ENCODE measurements around the gene FAM3A. TPM values are rescaled to one million over a fixed set of nuclear protein-coding genes. Genes with fewer than 3 reads are reported as not detected.

FAM3A gene
- total RNA-seq, 1 experiment from 2014 or later = 15.6 TPM

DNA sequence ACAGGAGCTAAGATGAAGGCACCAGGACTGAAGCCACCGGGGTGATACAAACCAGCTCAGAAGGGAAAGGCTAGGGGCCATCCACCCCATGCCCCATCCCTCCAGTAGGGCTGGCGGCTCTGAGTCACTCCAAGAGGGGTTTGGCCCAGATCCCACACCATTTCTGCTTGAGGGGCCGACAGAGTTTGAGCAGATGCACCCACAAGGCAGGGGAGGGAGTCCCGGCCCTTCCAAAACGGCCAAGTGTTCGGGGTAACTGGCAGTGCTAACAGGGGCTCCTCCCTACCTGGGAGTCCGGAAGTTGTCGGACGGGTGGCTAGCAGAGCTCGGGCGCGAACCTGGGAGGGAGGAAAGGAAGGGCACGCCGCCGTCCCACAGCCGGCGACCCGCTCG lies 26.0 kb downstream of the FAM3A start:
- peak overlapping the region; percentile 74 for H3K9ac ChIP-seq (ENCODE audit: low read length)
- intact Hi-C loops (cut with micrococcal nuclease) = no loop called here
- peak overlapping the region; percentile 83 for H3K4me2 ChIP-seq (ENCODE audit: low read length)
- peaks cover 0 to 4% of the 10 kb centered on the region in 2 experiments; a peak in 1 of 4 replicates for H3K36me3 ChIP-seq (ENCODE audit: control insufficient read depth in 1 of 2, insufficient read depth in 2 of 2, low read length in 2 of 2)
- H4K20me1 ChIP-seq (ENCODE audit: insufficient read depth) = no peaks in the 10 kb centered on the region
- DNase-seq (ENCODE audit: low read depth, low spot score) = no peak
- TSS peak; percentile 81 for BruUV-seq (replicated peaks)
- H3K9me2 ChIP-seq (ENCODE audit: insufficient read depth) = no peaks in the 10 kb centered on the region
- ChIA-PET CTCF (interaction anchor here (2.4 kb wide), 1 partner anchor 117 kb away, joined by 6 read pairs; no protein-coding TSS in a partner anchor), RAD21 (ENCODE audit: low non-redundant PET in 1 of 2, low total read pairs in 2 of 2, uncharacterized antibody in 2 of 2, unreplicated experiment in 2 of 2) (no interaction called here), POLR2A (interaction anchor here (0.9 to 1.8 kb wide), 7 partner anchors 9 to 119 kb away, joined by 3 to 12 read pairs (median 4); partner anchors contain the start of genes PLXNA3 and RPL10)
- peaks cover 12% of the 10 kb centered on the region for H3K79me2 ChIP-seq (ENCODE audit: insufficient read depth, low read length)
- H3K4me3 ChIP-seq (replicated peaks in 1 of 2; ENCODE audit: low read depth in 1 of 2, low read length in 2 of 2) = peak overlapping the region; percentile 61 to 68
- H3K4me1 ChIP-seq (ENCODE audit: control insufficient read depth in 1 of 2, insufficient read depth in 2 of 2, low read length in 2 of 2) = peaks cover 4 to 27% of the 10 kb centered on the region in 2 experiments; a peak in 2 of 4 replicates
- ATAC-seq = peak; percentile 18
- TF ChIP-seq ZNF274 (IDR thresholded peaks at IDR 0.05; ENCODE audit: low read depth, low read length) (no peak), CBX3 (IDR thresholded peaks at IDR 0.05; ENCODE audit: low read depth) (no peak), SRF (IDR thresholded peaks at IDR 0.05; ENCODE audit: low read depth) (no peak), ZFX (IDR thresholded peaks at IDR 0.05) (no peak), POLR2AphosphoS5 (IDR thresholded peaks at IDR 0.05; ENCODE audit: low read depth, low read length) (no peak), POLR2A (IDR thresholded peaks at IDR 0.05; ENCODE audit: borderline replicate concordance, extremely low read depth, insufficient read depth, insufficient read length) (no peak), EZH2phosphoT487 (IDR thresholded peaks at IDR 0.05; ENCODE audit: borderline replicate concordance) (no peak), ELF1 (IDR thresholded peaks at IDR 0.05; ENCODE audit: borderline replicate concordance, low read depth) (no peak), SIN3A (IDR thresholded peaks at IDR 0.05; ENCODE audit: low read depth) (no peak), TCF7L2 (IDR thresholded peaks at IDR 0.05; ENCODE audit: borderline replicate concordance, extremely low read depth, insufficient read depth, insufficient read length) (no peak)
- TF ChIP-seq, protein P1, sequence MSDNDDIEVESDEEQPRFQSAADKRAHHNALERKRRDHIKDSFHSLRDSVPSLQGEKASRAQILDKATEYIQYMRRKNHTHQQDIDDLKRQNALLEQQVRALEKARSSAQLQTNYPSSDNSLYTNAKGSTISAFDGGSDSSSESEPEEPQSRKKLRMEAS (IDR thresholded peaks at IDR 0.05) = no peak
- TF ChIP-seq, protein P2, sequence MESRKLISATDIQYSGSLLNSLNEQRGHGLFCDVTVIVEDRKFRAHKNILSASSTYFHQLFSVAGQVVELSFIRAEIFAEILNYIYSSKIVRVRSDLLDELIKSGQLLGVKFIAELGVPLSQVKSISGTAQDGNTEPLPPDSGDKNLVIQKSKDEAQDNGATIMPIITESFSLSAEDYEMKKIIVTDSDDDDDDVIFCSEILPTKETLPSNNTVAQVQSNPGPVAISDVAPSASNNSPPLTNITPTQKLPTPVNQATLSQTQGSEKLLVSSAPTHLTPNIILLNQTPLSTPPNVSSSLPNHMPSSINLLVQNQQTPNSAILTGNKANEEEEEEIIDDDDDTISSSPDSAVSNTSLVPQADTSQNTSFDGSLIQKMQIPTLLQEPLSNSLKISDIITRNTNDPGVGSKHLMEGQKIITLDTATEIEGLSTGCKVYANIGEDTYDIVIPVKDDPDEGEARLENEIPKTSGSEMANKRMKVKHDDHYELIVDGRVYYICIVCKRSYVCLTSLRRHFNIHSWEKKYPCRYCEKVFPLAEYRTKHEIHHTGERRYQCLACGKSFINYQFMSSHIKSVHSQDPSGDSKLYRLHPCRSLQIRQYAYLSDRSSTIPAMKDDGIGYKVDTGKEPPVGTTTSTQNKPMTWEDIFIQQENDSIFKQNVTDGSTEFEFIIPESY (IDR thresholded peaks at IDR 0.05; ENCODE audit: extremely low read depth, insufficient replicate concordance, low read length) = no peak
- TF ChIP-seq, protein P3, sequence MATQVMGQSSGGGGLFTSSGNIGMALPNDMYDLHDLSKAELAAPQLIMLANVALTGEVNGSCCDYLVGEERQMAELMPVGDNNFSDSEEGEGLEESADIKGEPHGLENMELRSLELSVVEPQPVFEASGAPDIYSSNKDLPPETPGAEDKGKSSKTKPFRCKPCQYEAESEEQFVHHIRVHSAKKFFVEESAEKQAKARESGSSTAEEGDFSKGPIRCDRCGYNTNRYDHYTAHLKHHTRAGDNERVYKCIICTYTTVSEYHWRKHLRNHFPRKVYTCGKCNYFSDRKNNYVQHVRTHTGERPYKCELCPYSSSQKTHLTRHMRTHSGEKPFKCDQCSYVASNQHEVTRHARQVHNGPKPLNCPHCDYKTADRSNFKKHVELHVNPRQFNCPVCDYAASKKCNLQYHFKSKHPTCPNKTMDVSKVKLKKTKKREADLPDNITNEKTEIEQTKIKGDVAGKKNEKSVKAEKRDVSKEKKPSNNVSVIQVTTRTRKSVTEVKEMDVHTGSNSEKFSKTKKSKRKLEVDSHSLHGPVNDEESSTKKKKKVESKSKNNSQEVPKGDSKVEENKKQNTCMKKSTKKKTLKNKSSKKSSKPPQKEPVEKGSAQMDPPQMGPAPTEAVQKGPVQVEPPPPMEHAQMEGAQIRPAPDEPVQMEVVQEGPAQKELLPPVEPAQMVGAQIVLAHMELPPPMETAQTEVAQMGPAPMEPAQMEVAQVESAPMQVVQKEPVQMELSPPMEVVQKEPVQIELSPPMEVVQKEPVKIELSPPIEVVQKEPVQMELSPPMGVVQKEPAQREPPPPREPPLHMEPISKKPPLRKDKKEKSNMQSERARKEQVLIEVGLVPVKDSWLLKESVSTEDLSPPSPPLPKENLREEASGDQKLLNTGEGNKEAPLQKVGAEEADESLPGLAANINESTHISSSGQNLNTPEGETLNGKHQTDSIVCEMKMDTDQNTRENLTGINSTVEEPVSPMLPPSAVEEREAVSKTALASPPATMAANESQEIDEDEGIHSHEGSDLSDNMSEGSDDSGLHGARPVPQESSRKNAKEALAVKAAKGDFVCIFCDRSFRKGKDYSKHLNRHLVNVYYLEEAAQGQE (IDR thresholded peaks at IDR 0.05; ENCODE audit: low read depth) = no peak
- TF ChIP-seq, protein P4, sequence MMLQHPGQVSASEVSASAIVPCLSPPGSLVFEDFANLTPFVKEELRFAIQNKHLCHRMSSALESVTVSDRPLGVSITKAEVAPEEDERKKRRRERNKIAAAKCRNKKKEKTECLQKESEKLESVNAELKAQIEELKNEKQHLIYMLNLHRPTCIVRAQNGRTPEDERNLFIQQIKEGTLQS (IDR thresholded peaks at IDR 0.05) = no peak
- TF ChIP-seq, protein P5, sequence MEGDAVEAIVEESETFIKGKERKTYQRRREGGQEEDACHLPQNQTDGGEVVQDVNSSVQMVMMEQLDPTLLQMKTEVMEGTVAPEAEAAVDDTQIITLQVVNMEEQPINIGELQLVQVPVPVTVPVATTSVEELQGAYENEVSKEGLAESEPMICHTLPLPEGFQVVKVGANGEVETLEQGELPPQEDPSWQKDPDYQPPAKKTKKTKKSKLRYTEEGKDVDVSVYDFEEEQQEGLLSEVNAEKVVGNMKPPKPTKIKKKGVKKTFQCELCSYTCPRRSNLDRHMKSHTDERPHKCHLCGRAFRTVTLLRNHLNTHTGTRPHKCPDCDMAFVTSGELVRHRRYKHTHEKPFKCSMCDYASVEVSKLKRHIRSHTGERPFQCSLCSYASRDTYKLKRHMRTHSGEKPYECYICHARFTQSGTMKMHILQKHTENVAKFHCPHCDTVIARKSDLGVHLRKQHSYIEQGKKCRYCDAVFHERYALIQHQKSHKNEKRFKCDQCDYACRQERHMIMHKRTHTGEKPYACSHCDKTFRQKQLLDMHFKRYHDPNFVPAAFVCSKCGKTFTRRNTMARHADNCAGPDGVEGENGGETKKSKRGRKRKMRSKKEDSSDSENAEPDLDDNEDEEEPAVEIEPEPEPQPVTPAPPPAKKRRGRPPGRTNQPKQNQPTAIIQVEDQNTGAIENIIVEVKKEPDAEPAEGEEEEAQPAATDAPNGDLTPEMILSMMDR (IDR thresholded peaks at IDR 0.05 in 2 of 3, conservative IDR thresholded peaks at IDR 0.05 in 1 of 3; ENCODE audit: borderline replicate concordance in 1 of 3, insufficient read depth in 1 of 3, low read depth in 2 of 3, low read length in 2 of 3) = no peak
- peak overlapping the region; percentile 68 for H3K27ac ChIP-seq (ENCODE audit: low read depth, low read length)
- H3K27me3 ChIP-seq (ENCODE audit: insufficient read depth, low read length) = no peaks in the 10 kb centered on the region
- no peak overlapping the region for H2AFZ ChIP-seq (ENCODE audit: low read depth, low read length, poor library complexity, severe bottlenecking)
- H3K9me3 ChIP-seq (ENCODE audit: control insufficient read depth in 1 of 2, insufficient read depth in 1 of 2, low read depth in 1 of 2, low read length in 2 of 2) = no peaks in the 10 kb centered on the region
